CD4-positive, alpha-beta T cell treated with Interleukin-17A for 4 hours (primary cell): Measurements from ENCODE around the gene ESPL1.

Experiments
- DNase-seq: peaks from one replicate; pipeline ENCODE4 v3.0.0-alpha.2; 2020; ENCODE audit warnings: mixed read lengths

The ESPL1 gene

GRCh38 chr12:53267999-53268629 is at the start of gene ESPL1:
ESPL1 (plus strand) TSS chr12:53268299; CDS start chr12:53268767, 468 bp downstream.
- DNase-seq = peak; percentile 84

- no peak for DNase-seq
Observed at GRCh38 chr12:53218551-53219291, 49.4 kb upstream of the ESPL1 start.

GRCh38 chr12:53219292-53219955 is 48.7 kb upstream of the ESPL1 start:
- peak; percentile 66 for DNase-seq

DNA sequence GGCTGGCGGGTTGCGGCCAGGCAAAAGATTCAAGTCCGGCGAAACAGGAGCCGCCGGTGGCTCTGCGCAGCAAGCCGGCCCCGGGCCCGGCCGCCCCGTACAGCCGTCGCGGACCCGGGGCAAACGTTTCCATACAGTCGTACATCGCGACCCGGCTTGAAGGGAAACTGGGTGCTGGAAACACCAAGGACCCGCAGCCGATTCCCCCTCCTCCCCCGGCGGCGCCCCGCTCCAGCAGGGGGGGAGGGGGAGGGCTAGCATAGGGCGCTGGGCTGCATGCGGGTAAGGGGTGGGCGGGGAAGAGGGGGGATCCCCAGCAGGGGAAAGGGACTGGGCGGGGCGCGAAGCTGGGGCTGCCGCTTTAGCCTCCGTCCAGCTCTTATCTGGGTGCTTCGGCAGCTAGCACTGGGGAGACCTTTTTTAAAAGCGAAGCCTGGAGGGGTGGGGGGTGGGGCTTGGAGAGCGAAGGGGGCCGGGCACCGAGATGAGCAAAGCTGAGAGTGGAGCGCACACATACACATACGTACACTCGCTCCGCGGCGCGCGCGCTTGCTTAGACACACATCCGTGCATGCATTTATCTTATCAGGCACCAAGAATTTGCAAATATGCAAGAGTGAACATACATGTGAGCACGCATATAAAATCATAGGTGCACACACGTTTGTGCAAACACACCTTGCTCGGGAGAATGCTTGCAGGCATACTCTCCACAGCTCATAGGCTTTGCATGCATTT is 48.0 kb upstream of the ESPL1 start:
- peak; percentile 90 for DNase-seq

- DNase-seq = peak; percentile 86
Observed at GRCh38 chr12:53220694-53221202, 47.4 kb upstream of the ESPL1 start.

DNA sequence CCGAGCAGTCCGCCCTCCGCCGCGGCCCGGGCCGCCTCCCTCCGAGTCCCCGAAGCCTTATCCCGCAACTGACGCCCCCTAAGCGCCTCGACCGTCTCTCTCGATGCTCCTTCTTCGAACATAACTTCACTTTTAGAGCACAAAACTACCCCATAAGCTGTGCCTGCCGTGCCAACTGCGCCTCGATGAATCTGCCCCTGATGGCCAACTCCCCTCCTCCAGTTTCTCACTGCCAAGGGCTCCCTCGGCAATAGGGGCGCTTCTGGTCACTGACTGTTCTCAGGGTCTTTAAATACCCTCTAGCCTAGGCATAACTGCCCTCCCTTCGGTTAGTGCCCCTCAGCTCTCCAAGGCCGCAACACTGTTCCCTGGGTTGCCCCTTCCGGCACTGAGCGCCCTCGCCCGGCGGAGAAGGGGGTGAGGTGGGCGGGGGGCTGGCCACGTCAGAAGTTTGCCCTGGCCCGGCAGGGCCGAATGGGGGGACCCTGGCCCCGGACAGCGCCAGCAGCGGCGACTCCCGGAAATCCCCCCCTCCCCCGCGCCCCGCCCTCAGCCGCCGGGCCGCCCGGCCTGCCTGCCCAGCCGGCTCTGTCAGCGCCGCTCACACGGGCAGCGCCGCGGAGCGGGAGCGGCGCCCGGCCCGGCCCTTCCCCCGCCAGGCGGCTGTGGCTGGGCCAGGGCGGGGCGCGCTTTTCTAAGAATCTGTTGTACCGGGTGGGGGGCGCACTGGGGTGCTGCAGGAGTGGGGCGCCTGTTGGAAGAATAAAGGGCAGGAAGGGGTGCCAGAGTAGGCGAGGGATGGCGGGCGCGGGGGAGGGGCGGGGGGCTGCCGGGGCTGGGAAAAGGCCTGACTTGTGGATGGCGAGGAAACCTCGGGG is 46.7 kb upstream of the ESPL1 start:
- DNase-seq = peak; percentile 55

DNA sequence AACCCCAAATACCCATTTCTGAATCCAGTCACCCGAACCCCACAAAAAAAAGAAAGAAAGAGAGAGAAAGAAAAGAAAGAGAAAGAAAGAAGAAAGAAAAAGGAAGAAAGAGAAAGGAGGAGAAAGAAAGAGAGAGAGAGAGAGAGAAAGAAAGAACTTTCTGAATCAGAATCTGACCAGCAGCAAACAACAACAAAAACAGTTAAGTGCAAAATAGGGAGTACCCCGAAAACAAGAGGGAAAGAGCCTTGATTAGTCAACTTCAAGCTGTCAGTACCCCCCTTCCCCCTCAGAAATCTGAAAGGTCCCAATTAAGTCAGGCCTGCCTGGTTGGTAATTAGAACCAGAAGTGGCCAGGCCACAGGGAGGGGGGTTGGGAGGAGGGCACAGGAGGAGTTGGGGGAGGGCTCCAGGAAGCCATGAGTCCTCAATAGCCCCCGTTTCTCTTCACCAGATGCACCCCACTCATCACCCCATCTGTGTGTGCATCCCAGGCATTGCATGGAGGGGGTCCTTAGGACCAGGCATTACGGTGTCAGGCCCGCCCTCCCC is 45.9 kb upstream of the ESPL1 start:
- DNase-seq = no peak

GRCh38 chr12:53222806-53223261 is 45.3 kb upstream of the ESPL1 start:
- DNase-seq = peak; percentile 1

- peak; percentile 69 for DNase-seq
Observed at GRCh38 chr12:53223389-53224060, 44.6 kb upstream of the ESPL1 start.

DNA sequence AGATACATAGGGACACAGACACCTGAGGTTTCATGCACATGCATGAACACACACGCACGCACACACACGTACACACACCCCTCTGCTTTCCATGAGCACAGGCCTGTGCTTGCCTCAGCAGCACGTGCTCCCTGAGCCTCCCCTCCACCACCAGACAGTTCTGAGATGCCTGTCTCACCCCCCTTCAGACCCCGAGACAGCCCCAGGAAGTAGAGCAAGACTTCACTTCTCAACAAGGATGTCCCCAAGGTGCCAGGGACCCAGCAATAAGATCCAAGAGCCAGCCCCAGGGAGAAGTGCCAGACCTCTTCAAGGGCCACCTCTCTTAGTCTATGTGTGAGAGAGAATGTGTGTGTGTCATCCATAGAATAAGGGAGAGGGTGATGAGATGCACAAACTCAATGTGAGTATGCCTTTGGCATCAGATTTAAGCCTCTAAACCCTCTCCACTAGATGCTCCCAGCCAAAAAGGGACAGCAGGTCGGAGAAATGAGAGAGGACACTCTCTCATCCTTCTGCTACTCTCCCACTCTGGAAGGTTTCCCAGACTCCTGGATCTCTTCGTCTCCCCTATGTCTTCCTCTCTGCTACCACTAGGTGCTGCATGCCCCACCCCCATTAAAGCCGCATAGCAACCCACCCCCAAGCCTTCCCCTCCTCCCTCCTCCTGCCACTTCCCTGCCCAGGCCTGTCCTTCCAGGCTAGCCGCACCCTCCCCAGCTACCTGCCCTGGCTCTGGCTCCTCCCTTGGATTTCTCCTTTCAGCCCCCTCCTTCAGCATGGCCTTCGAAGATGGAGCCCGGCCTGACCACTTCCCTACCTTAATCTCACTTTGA is 43.8 kb upstream of the ESPL1 start:
- DNase-seq = peak; percentile 40

DNA sequence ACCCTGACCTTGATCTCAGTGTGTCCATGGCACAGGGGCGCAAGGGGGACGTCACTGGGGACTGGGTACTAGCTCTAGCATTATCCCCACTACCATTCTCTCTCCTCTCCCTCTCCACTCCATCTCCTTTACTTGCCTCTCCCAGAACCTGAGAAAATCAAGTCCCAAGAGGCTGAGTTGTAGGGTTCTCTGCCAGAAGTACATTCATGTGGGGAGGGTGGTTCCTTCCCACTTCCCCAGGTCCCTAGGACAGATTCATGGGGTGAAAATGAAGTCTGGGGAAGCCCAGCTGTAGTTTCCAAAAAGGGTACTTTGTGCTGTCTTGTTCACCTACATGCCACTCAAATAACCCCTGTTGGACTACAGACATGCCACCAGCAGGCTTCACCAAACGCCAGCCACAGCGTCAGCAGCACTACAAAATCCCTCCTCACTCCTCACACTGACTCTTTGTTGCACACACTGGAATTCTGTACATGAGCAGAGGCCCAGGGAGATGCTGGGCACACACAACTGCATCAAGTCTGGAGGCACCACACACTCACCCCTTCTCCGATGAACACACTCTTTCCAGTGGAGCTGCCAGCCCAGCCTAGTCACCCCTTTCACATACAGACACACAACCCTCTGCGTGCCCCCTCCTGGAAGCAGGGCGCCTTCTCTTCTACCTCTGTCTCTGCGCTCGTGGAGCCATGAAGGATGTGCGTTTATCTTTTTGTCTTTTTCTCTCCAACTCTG is 43.0 kb upstream of the ESPL1 start:
- DNase-seq = no peak

DNA sequence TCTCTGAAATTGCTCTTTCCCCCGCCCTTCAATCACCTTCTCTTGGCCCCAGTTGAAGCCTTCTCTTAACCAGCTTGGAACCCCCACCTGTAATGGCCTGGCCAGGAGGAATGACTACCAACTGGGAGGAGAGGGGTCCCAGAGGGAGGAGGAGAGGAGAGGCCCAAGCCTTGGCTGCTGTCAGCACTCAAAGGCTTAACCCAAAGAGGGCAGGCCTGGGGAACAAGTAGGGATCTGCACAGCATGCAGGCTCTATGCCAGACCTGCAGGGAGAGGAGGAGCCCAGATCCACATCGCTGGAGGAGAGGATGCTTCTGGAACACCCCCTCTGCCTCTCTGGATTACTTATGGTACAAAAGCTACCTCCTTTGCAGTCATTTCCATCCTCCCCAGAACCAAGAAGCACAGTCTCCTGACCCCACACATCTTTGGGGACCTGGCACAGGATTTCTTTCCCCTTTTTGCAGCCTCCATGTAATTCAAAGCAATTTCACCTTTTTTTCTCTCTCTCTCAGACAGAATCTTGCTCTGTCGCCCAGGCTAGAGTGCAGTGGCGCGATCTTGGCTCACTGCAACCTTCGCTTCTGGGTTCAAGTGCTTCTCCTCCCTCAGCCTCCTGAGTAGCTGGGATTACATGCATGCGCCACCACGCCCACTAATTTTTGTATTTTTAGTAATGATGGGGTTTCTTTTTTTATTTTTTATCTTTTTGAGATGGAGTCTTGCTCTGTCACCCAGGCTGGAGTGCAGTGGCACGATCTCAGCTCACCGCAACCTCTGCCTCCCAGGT is 42.3 kb upstream of the ESPL1 start:
- DNase-seq = no peak

DNA sequence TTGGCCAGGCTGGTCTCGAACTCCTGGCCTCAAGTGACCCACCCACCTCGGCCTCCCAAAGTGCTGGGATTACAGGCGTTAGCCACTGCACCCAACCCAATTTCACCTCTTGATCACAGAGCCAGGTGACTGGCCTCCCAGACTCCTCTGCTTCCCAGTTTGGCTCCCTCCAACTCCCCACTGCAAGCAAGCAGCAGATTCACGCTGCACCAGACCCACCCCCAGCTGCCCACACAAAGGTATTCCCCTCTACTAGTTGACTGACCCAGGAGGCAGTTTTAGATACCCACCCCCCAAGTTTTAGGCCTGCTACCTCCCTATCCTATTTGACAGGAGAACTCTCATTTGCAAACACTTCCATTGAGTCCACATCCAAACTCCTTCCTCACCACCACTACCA is 41.3 kb upstream of the ESPL1 start:
- no peak for DNase-seq

DNA sequence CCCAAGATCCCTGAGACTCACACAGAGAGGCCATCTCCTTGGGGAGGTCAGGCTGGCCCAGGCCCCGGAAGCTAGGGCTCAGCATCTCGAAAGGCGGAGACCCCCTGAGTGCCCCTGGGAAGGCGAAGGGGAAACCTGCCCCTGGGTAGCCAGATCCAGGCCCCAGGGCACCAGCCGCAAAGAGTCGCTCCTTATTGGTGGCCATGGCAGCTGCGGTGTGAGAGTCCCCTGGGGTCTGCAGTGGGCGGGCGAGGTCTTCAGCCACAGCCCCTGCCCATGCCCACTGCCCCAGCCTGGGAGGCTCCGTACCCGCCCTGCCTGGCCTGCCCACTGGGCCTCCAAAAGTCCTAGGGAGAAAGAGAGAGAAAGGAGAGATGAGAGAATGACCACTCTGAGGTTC is 40.8 kb upstream of the ESPL1 start:
- no peak for DNase-seq

DNA sequence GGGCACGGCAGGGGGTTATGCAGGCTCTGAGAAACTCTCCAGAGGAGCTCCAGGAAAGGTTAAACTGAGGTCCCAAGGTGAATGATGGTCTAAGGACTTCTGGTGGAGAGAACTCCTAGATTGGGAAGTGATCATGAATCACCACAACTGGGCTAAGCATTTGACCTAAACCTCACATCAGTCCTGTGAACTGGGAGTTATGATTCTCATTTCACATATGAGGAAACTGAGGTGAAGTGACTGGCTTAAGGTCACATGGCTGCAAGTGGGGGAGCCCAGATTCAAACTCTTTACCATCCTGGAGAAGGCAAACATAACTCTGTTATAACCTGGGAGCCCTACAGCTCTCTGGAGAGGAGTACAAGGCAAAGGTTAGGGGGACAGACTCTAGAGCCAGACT is 40.3 kb upstream of the ESPL1 start:
- no peak for DNase-seq

DNA sequence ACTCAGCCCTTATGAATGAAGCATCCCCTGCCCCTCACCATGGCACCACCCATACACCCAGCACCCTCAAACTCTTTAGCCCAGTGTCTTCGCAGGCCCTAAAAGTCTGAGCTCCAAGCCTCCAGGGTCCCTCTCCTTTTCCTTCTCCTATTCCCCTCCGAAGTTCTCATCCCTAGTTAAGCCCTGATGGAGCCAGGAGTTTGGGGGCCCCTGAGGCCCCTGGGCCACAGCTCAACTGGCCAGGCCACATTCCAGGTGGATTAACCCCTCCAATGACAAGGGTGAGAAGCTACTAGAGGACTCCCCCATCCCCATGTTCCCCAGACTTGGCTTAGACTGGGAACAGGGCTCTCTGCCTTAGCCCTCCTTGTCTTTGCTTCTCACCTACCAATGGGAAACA is 38.6 kb upstream of the ESPL1 start:
- no peak for DNase-seq

GRCh38 chr12:53230108-53230845 is 37.8 kb upstream of the ESPL1 start:
- no peak for DNase-seq

GRCh38 chr12:53231671-53231920 is 36.5 kb upstream of the ESPL1 start:
- no peak for DNase-seq
